ENCODE data around the gene TNPO1.

TNPO1 gene

GRCh38 chr5:72920690-72921502 lies 104.4 kb downstream of the TNPO1 start:
- Histone ChIP-seq H3K36me3 (ENCODE audit: control insufficient read depth in 2 of 2, insufficient read depth in 1 of 2, low read length in 2 of 2) (no peaks in the 10 kb centered on the region; a peak in 1 of 3 replicates), H3K4me1 (ENCODE audit: control insufficient read depth, insufficient read depth, low read length) (no peaks in the 10 kb centered on the region), H3K4me3 (ENCODE audit: low read depth, low read length) (no peak overlapping the region), H3K9me3 (ENCODE audit: control insufficient read depth, insufficient read depth, low read depth, low read length) (no peaks in the 10 kb centered on the region), H3K27ac (ENCODE audit: extremely low read depth, low read depth, low read length) (no peak overlapping the region)
- POLR2A ChIA-PET: interaction anchor here (1.5 kb wide), 1 partner anchor 528 kb away, joined by 5 read pairs; the partner anchor contains the start of gene FOXD1
- CTCF ChIA-PET: interaction anchor here (0.6 to 1.4 kb wide), 3 partner anchors 35 to 214 kb away, joined by 3 to 4 read pairs (median 3); no protein-coding TSS in a partner anchor
- TF ChIP-seq ZNF518A (tag by site-specific recombination; conservative IDR thresholded peaks at IDR 0.05; ENCODE audit: low read depth) (0 out of 2 replicates have a peak, but pooled peaks have one; percentile 19), ZNF280D (tag by site-specific recombination; IDR thresholded peaks at IDR 0.05) (no peak), ZNF335 (tag by site-specific recombination; conservative IDR thresholded peaks at IDR 0.05) (peak; percentile 64), ZBTB49 (tag by site-specific recombination; IDR thresholded peaks at IDR 0.05; ENCODE audit: low read depth) (no peak), ZNF449 (tag by site-specific recombination; IDR thresholded peaks at IDR 0.05) (no peak), ZNF623 (tag by site-specific recombination; IDR thresholded peaks at IDR 0.05) (no peak), ZNF362 (tag by site-specific recombination; IDR thresholded peaks at IDR 0.05) (no peak), IKZF3 (tag by site-specific recombination; IDR thresholded peaks at IDR 0.05) (no peak), CTCF (tag by site-specific recombination; IDR thresholded peaks at IDR 0.05) (peak; percentile 46), ZNF654 (tag by site-specific recombination; IDR thresholded peaks at IDR 0.05; ENCODE audit: low read depth) (peak; percentile 84), ZNF664 (tag by site-specific recombination; IDR thresholded peaks at IDR 0.05) (peak; percentile 82; the same call in 1 of the 2 replicates)
